HepG2 (cell line): ENCODE measurements around the gene LRRN3. TPM values are rescaled to one million over a fixed set of nuclear protein-coding genes. Genes with fewer than 3 reads are reported as not detected.

ENCODE experiments used
- HHEX ChIP-seq: IDR thresholded peaks from 2 replicates; pipeline ENCODE4 v1.6.1; 2016; ENCODE audit warnings: control low read depth
- HNF4A ChIP-seq: sonication (generic); formaldehyde crosslinking; IDR thresholded peaks from 2 replicates; pipeline ENCODE4 v1.4.0; 2020; ENCODE audit warnings: missing genetic modification reagents
- HNRNPLL ChIP-seq: fragments of 200-400 bp; formaldehyde crosslinking; IDR thresholded peaks from 2 replicates; pipeline ENCODE4 v1.6.1; 2017; ENCODE audit warnings: mild to moderate bottlenecking, low read depth, low read length; ENCODE audit not compliant: poor library complexity, severe bottlenecking
- ISX ChIP-seq: sonication (generic); formaldehyde crosslinking; conservative IDR thresholded peaks from 2 replicates; pipeline ENCODE4 v1.5.0; 2020; ENCODE audit warnings: missing genetic modification reagents
- KLF16 ChIP-seq, 2 experiments: sonication (generic) in 1 of 2; formaldehyde crosslinking in 1 of 2; IDR thresholded peaks; 2 replicates each; pipeline versions ENCODE4 v1.6.1 to v1.8.0; 2016 to 2023; ENCODE audit warnings: missing genetic modification reagents in 2 of 2, missing compliant biosample characterization in 1 of 2
- MYC ChIP-seq: sonication (generic); formaldehyde crosslinking; IDR thresholded peaks from 2 replicates; pipeline ENCODE4 v1.9.0; 2021; ENCODE audit warnings: missing genetic modification reagents, borderline replicate concordance
- NRL ChIP-seq: sonication (generic); formaldehyde crosslinking; IDR thresholded peaks from 2 replicates; pipeline ENCODE4 v1.5.0; 2020; ENCODE audit warnings: missing genetic modification reagents, mild to moderate bottlenecking, moderate library complexity, borderline replicate concordance
- POGZ ChIP-seq: sonication (generic); formaldehyde crosslinking; IDR thresholded peaks from 2 replicates; pipeline ENCODE4 v1.4.0; 2020; ENCODE audit warnings: mild to moderate bottlenecking, missing genetic modification reagents
- RXRB ChIP-seq: IDR thresholded peaks from 2 replicates; pipeline ENCODE4 v1.6.1; 2016; ENCODE audit warnings: borderline replicate concordance, missing genetic modification reagents, missing compliant biosample characterization
- SMAD9 ChIP-seq: sonication (generic); formaldehyde crosslinking; IDR thresholded peaks from 2 replicates; pipeline ENCODE4 v1.5.1; 2020; ENCODE audit warnings: mild to moderate bottlenecking, missing genetic modification reagents
- SNAPC2 ChIP-seq: sonication (generic); formaldehyde crosslinking; IDR thresholded peaks from 2 replicates; pipeline ENCODE4 v1.8.1; 2022; ENCODE audit warnings: mild to moderate bottlenecking, missing genetic modification reagents
- SOX6 ChIP-seq, 2 experiments: fragments of 450-650 bp in 1 of 2; sonication (generic) in 1 of 2; formaldehyde crosslinking in 1 of 2; IDR thresholded peaks; 2 replicates each; pipeline versions ENCODE4 v1.4.0 to v1.6.1; 2017 to 2020; ENCODE audit warnings: antibody characterized with exemption in 1 of 2, mild to moderate bottlenecking in 1 of 2, missing genetic modification reagents in 1 of 2
- SRSF9 ChIP-seq: fragments of 200-400 bp; formaldehyde crosslinking; IDR thresholded peaks from 2 replicates; pipeline ENCODE4 v1.6.1; 2018; ENCODE audit warnings: borderline replicate concordance, mild to moderate bottlenecking, low read depth, low read length; ENCODE audit not compliant: insufficient read depth, poor library complexity, severe bottlenecking
- SYNCRIP ChIP-seq: fragments of 200-400 bp; formaldehyde crosslinking; IDR thresholded peaks from 2 replicates; pipeline ENCODE4 v1.6.1; 2018; ENCODE audit warnings: mild to moderate bottlenecking, low read depth, low read length; ENCODE audit not compliant: insufficient read depth
- TOPORS ChIP-seq: sonication (generic); formaldehyde crosslinking; IDR thresholded peaks from 2 replicates; pipeline ENCODE4 v1.8.0; 2023; ENCODE audit warnings: mild to moderate bottlenecking, missing genetic modification reagents
- ZNF292 ChIP-seq: sonication (generic); formaldehyde crosslinking; IDR thresholded peaks from 2 replicates; pipeline ENCODE4 v1.8.1; 2022; ENCODE audit warnings: mild to moderate bottlenecking, low read depth, missing genetic modification reagents, borderline replicate concordance
- ZNF749 ChIP-seq: sonication (generic); formaldehyde crosslinking; IDR thresholded peaks from 2 replicates; pipeline ENCODE4 v1.8.0; 2022; ENCODE audit warnings: mild to moderate bottlenecking, missing genetic modification reagents, moderate library complexity, borderline replicate concordance
- ZNF775 ChIP-seq: sonication (generic); formaldehyde crosslinking; IDR thresholded peaks from 2 replicates; pipeline ENCODE4 v1.4.0; 2020; ENCODE audit warnings: missing genetic modification reagents, mild to moderate bottlenecking, moderate library complexity, borderline replicate concordance
- polyA plus RNA-seq, 8 experiments: library from polyadenylated mRNA; depleted of rRNA in 3 of 8; stranded (reverse) in 7 of 8; unstranded in 1 of 8; fragments of >200 nt; fragmentation: Illumina TruSeq in 4 of 8; extraction: Trizol in 4 of 8; gene quantifications; 2 replicates each; pipeline versions ENCODE4 v1.2.1 to v1.2.3, GENCODE V29; 2011 to 2016; ENCODE audit warnings: low read depth in 4 of 8, missing spikeins in 1 of 8, mixed read lengths in 1 of 8; ENCODE audit not compliant: insufficient read depth in 1 of 8
- total RNA-seq, 5 experiments: library from RNA; depleted of rRNA; stranded (reverse); fragments of >200 nt; fragmentation: Illumina TruSeq; extraction: Trizol; gene quantifications; 2 replicates each; pipeline ENCODE4 v1.2.3, GENCODE V29; 2016; ENCODE audit warnings: low read depth in 1 of 5
- TF ChIP-seq, protein P1 (sequence below): sonication (generic); formaldehyde crosslinking; IDR thresholded peaks from 2 replicates; pipeline ENCODE4 v1.4.0; 2020; ENCODE audit warnings: missing genetic modification reagents
- TF ChIP-seq, protein P2 (sequence below): sonication (generic); formaldehyde crosslinking; IDR thresholded peaks from 2 replicates; pipeline ENCODE4 v1.4.0; 2020; ENCODE audit warnings: mild to moderate bottlenecking, missing genetic modification reagents
- TF ChIP-seq, protein P3 (sequence below): sonication (generic); formaldehyde crosslinking; IDR thresholded peaks from 2 replicates; pipeline ENCODE4 v1.5.0; 2020; ENCODE audit warnings: mild to moderate bottlenecking, missing genetic modification reagents
- TF ChIP-seq, protein P4 (sequence below): sonication (generic); formaldehyde crosslinking; IDR thresholded peaks from 2 replicates; pipeline ENCODE4 v1.8.0; 2022; ENCODE audit warnings: mild to moderate bottlenecking, missing genetic modification reagents; ENCODE audit not compliant: insufficient replicate concordance

Gene LRRN3
- total and polyA plus RNA-seq, 2 of the 13 experiments (the other 11 are each of a cell fraction or from before 2014, with no cell fraction given): 0.07 TPM; not detected in 1

DNA sequence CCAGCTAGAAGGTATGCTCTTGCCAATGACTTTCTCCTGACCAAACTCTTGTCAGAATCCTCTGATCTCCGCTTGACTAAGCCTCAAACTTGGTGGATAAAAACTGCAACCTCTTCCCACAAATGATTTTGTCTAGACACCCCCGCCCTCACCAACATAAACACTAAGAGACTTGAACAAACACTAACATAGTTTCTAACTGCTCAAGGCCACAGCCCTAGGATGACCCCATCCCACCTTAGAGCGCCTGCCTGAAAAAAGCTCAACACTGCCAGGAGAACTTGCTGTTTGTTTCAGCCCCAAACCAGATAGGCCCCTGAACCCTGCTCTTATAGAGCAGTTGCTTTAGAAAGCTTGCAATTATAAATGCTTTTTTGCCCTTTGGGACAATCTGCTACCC lies 71.8 kb downstream of the LRRN3 start (continued):
- TF ChIP-seq, protein P1, sequence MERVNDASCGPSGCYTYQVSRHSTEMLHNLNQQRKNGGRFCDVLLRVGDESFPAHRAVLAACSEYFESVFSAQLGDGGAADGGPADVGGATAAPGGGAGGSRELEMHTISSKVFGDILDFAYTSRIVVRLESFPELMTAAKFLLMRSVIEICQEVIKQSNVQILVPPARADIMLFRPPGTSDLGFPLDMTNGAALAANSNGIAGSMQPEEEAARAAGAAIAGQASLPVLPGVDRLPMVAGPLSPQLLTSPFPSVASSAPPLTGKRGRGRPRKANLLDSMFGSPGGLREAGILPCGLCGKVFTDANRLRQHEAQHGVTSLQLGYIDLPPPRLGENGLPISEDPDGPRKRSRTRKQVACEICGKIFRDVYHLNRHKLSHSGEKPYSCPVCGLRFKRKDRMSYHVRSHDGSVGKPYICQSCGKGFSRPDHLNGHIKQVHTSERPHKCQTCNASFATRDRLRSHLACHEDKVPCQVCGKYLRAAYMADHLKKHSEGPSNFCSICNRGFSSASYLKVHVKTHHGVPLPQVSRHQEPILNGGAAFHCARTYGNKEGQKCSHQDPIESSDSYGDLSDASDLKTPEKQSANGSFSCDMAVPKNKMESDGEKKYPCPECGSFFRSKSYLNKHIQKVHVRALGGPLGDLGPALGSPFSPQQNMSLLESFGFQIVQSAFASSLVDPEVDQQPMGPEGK (CRISPR knock-in tag): peak; percentile 45; the same call in 1 of the 2 replicates
- no peak for TF ChIP-seq ZNF775 (CRISPR knock-in tag)
- TF ChIP-seq ZNF749 (CRISPR knock-in tag): no peak
- TF ChIP-seq SMAD9 (CRISPR knock-in tag): no peak
- TF ChIP-seq HNF4A (CRISPR knock-in tag): peak; percentile 33; the same call in 1 of the 2 replicates
- TF ChIP-seq HHEX: no peak
- no peak for TF ChIP-seq HNRNPLL
- no peak for TF ChIP-seq SOX6 (IDR thresholded peaks at IDR 0.05)
- TF ChIP-seq SOX6 (CRISPR knock-in tag; IDR thresholded peaks at IDR 0.05): peak; percentile 55; the same call in 1 of the 2 replicates
- TF ChIP-seq, protein P2, sequence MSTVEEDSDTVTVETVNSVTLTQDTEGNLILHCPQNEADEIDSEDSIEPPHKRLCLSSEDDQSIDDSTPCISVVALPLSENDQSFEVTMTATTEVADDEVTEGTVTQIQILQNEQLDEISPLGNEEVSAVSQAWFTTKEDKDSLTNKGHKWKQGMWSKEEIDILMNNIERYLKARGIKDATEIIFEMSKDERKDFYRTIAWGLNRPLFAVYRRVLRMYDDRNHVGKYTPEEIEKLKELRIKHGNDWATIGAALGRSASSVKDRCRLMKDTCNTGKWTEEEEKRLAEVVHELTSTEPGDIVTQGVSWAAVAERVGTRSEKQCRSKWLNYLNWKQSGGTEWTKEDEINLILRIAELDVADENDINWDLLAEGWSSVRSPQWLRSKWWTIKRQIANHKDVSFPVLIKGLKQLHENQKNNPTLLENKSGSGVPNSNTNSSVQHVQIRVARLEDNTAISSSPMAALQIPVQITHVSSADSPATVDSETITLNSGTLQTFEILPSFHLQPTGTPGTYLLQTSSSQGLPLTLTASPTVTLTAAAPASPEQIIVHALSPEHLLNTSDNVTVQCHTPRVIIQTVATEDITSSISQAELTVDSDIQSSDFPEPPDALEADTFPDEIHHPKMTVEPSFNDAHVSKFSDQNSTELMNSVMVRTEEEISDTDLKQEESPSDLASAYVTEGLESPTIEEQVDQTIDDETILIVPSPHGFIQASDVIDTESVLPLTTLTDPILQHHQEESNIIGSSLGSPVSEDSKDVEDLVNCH (CRISPR knock-in tag): no peak
- TF ChIP-seq SRSF9: no peak
- TF ChIP-seq, protein P3, sequence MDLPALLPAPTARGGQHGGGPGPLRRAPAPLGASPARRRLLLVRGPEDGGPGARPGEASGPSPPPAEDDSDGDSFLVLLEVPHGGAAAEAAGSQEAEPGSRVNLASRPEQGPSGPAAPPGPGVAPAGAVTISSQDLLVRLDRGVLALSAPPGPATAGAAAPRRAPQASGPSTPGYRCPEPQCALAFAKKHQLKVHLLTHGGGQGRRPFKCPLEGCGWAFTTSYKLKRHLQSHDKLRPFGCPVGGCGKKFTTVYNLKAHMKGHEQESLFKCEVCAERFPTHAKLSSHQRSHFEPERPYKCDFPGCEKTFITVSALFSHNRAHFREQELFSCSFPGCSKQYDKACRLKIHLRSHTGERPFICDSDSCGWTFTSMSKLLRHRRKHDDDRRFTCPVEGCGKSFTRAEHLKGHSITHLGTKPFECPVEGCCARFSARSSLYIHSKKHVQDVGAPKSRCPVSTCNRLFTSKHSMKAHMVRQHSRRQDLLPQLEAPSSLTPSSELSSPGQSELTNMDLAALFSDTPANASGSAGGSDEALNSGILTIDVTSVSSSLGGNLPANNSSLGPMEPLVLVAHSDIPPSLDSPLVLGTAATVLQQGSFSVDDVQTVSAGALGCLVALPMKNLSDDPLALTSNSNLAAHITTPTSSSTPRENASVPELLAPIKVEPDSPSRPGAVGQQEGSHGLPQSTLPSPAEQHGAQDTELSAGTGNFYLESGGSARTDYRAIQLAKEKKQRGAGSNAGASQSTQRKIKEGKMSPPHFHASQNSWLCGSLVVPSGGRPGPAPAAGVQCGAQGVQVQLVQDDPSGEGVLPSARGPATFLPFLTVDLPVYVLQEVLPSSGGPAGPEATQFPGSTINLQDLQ (CRISPR knock-in tag): no peak
- peak; percentile 78 for TF ChIP-seq RXRB (CRISPR knock-in tag)
- TF ChIP-seq ZNF292 (CRISPR knock-in tag): no peak
- TF ChIP-seq NRL (CRISPR knock-in tag): no peak
- TF ChIP-seq TOPORS (CRISPR knock-in tag): no peak
- TF ChIP-seq, protein P4, sequence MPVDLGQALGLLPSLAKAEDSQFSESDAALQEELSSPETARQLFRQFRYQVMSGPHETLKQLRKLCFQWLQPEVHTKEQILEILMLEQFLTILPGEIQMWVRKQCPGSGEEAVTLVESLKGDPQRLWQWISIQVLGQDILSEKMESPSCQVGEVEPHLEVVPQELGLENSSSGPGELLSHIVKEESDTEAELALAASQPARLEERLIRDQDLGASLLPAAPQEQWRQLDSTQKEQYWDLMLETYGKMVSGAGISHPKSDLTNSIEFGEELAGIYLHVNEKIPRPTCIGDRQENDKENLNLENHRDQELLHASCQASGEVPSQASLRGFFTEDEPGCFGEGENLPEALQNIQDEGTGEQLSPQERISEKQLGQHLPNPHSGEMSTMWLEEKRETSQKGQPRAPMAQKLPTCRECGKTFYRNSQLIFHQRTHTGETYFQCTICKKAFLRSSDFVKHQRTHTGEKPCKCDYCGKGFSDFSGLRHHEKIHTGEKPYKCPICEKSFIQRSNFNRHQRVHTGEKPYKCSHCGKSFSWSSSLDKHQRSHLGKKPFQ (CRISPR knock-in tag): no peak
- TF ChIP-seq MYC: no peak
- TF ChIP-seq ISX (CRISPR knock-in tag): no peak
- TF ChIP-seq SYNCRIP: no peak
- no peak for TF ChIP-seq KLF16 (CRISPR knock-in tag; IDR thresholded peaks at IDR 0.05)
- no peak for TF ChIP-seq SNAPC2 (CRISPR knock-in tag)
- TF ChIP-seq POGZ (CRISPR knock-in tag): no peak
